Body of pancreas (tissue), 4 donors: ENCODE results near the gene TAF15. TPM values are rescaled to one million over a fixed set of nuclear protein-coding genes. Genes with fewer than 3 reads are reported as not detected.

Experiments
- ATAC-seq: fragments of 150-250 bp; one replicate; pipeline ENCODE4 v1.9.1; 2016
- DNase-seq, 4 donors: peaks; one replicate each; pipeline ENCODE4 v3.0.0-alpha.2; 2019
- H3K27ac ChIP-seq, 4 donors: fragments of 200-600 bp; sonication (generic); 1 replicate in 3 of 4; 2 replicates in 1 of 4; pipeline versions ENCODE4 v1.5.1 to v1.6.1; 2016 to 2019; ENCODE audit warnings: mild to moderate bottlenecking in 1 of 4, mixed read lengths in 1 of 4, moderate library complexity in 1 of 4
- H3K27me3 ChIP-seq, 2 donors: fragments of 200-600 bp; sonication (generic); one replicate each; pipeline ENCODE4 v1.6.0; 2016; ENCODE audit warnings: mild to moderate bottlenecking in 1 of 2
- H3K36me3 ChIP-seq, 2 donors: fragments of 200-600 bp; sonication (generic); replicated peaks in 1 of 2; 2 replicates each; pipeline ENCODE4 v1.5.1; 2016; ENCODE audit warnings: low read depth in 2 of 2; ENCODE audit not compliant: insufficient read depth in 1 of 2
- H3K4me1 ChIP-seq: fragments of 200-600 bp; sonication (generic); one replicate; pipeline ENCODE4 v1.6.0; 2016
- H3K4me3 ChIP-seq, 2 donors: fragments of 200-600 bp; sonication (generic); 1 replicate in 1 of 2; 2 replicates in 1 of 2; pipeline ENCODE4 v1.5.1; 2016 to 2019
- H3K9me3 ChIP-seq, 3 donors: fragments of 200-600 bp; sonication (generic); 1 replicate in 2 of 3; 2 replicates in 1 of 3; pipeline ENCODE4 v1.5.1; 2016
- POLR2A ChIP-seq, 3 donors: fragments of 450-650 bp; IDR thresholded peaks; one replicate each; pipeline ENCODE4 v1.6.1; 2016; ENCODE audit warnings: antibody characterized with exemption in 3 of 3, mild to moderate bottlenecking in 2 of 3
- WGBS, 2 donors: methylation state at CpG; one replicate each; pipeline ENCODE4 v1.1.5; 2017; 5-methylcytosine and 5-hydroxymethylcytosine counted together
- intact Hi-C: fragments of 100-400 bp; cut with DNase I; formaldehyde crosslinking; loops from one replicate; pipeline ENCODE4 v1.15.1; 2023
- total RNA-seq, 2 donors: library from RNA; depleted of rRNA; stranded (reverse); fragments of >200 nt; gene quantifications; one replicate each; pipeline ENCODE4 v1.1.0, GENCODE V29; 2016
- TF ChIP-seq, protein P1 (sequence below), 7 experiments: fragments of 450-650 bp in 4 of 7; fragments of 200-600 bp in 3 of 7; sonication (generic) in 3 of 7; IDR thresholded peaks; one replicate each; pipeline ENCODE4 v1.5.1; 2016 to 2019; ENCODE audit warnings: antibody characterized with exemption in 7 of 7

Gene TAF15
- total RNA-seq, 2 donors from 2014 or later, result 47.7 to 51.1 TPM

DNA sequence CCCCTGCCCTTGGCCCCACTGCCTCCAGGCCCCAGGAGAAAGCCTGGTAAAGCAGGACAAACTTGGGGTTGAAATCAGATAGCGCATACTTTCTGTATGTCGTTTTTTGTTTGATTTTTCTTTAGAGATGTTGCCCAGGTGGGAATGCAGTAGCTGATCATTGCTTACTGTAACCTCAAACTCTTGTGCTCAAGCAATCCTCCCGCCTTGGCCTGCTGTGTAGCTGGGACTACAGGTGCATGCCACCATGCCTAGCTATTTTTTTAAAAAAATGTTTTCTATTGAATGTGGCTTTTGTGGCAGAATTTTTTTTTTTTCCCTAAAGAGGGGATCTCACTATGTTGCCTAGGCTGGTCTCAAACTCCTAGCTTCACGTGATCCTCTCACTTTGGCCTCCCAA lies 82.0 kb downstream of the TAF15 start:
- Histone ChIP-seq H3K4me3 (no peak overlapping the region), H3K27me3 (no peaks in the 10 kb centered on the region), H3K27ac (no peak overlapping the region), H3K36me3 (no peaks in the 10 kb centered on the region), H3K4me1 (no peaks in the 10 kb centered on the region), H3K9me3 (no peaks in the 10 kb centered on the region)
- intact Hi-C loops, result no loop called here
- DNase-seq, result no peak
- WGBS, 2 donors, result 78 to 85% methylated on average over 4 of the region's 4 CpGs
- TF ChIP-seq POLR2A (IDR thresholded peaks at IDR 0.05), result no peak
- TF ChIP-seq, protein P1, sequence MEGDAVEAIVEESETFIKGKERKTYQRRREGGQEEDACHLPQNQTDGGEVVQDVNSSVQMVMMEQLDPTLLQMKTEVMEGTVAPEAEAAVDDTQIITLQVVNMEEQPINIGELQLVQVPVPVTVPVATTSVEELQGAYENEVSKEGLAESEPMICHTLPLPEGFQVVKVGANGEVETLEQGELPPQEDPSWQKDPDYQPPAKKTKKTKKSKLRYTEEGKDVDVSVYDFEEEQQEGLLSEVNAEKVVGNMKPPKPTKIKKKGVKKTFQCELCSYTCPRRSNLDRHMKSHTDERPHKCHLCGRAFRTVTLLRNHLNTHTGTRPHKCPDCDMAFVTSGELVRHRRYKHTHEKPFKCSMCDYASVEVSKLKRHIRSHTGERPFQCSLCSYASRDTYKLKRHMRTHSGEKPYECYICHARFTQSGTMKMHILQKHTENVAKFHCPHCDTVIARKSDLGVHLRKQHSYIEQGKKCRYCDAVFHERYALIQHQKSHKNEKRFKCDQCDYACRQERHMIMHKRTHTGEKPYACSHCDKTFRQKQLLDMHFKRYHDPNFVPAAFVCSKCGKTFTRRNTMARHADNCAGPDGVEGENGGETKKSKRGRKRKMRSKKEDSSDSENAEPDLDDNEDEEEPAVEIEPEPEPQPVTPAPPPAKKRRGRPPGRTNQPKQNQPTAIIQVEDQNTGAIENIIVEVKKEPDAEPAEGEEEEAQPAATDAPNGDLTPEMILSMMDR (IDR thresholded peaks at IDR 0.05), result no peak
- no peak for ATAC-seq

DNA sequence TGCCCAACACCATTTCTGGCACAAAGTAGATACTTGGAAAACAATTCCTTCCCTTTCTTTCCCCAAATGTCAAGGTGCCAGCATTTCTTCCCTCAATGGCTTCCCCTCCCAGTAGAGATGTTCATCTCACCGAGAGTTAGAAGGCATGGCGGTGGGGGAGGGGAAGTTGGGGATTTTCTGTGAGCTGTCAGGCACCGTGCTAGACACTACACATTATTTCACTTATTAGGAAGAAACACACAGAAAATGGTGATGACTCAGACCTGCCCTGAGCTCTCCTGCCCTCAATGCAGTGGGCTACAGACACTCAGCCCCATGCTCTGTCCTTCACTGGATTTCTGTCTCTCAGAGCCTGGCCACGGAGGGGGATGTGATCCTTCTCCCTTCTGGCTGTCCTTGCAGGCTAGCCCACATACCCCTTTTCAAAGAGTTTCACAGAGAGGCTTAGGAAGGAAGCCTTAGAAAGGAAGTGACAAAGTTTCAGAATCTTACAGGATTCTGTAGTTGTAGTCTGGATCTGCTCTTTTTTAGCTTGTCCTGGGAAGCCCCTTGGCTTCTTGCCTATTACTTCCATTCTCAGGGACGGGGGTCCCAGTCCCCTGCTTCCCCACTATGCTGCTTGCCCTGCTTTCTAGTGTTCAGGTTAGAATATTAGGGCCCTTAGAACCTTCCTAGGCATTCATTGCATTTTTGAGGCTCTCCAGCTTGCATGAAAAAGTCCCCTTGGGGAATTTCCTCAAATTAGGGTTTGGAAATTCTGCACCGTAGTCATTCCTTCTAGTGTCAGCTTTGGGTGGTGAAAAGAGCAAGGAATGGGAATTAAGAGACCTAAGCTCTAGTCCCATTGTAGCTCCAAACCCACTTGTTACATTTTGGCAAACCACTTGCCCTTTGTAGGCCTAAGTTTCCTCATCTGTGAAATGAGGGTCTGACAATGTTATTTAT lies 83.1 kb downstream of the TAF15 start:
- WGBS, 2 donors, result 50 to 53% methylated on average over 6 of the region's 6 CpGs
- DNase-seq, result no peak
- no peak overlapping the region for H3K4me3 ChIP-seq
- no peaks in the 10 kb centered on the region for H3K9me3 ChIP-seq
- ATAC-seq, result no peak
- no peak overlapping the region for H3K27ac ChIP-seq
- intact Hi-C loops, result no loop called here
- H3K4me1 ChIP-seq, result no peaks in the 10 kb centered on the region
- no peaks in the 10 kb centered on the region for H3K27me3 ChIP-seq
- no peaks in the 10 kb centered on the region for H3K36me3 ChIP-seq
- no peak for TF ChIP-seq POLR2A (IDR thresholded peaks at IDR 0.05)
- TF ChIP-seq, protein P1 (IDR thresholded peaks at IDR 0.05), result no peak

DNA sequence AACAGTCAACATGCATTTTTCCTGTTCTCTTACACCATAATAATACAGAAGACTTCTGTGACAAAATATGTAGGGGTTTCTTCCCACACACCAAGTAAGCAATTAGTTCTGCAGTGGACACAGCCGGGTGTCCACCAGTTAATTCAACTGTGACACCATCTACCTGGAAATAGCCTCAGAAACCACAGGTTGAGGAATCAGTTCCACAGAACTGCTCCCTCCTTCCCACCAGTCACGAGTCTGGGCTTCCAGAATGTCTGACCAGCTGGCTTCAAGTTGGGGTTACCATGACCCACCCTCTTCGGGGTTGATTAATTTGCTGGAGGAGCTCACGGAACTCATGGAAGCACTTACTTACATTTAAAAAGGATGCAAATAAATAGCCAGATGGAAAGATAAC lies 84.5 kb downstream of the TAF15 start:
- no peak for ATAC-seq
- no peaks in the 10 kb centered on the region for H3K4me1 ChIP-seq
- no peaks in the 10 kb centered on the region for H3K9me3 ChIP-seq
- no peak for DNase-seq
- H3K27me3 ChIP-seq, result no peaks in the 10 kb centered on the region
- no peak overlapping the region for H3K4me3 ChIP-seq
- TF ChIP-seq, protein P1 (IDR thresholded peaks at IDR 0.05), result no peak
- TF ChIP-seq POLR2A (IDR thresholded peaks at IDR 0.05), result no peak
- no peaks in the 10 kb centered on the region for H3K36me3 ChIP-seq
- H3K27ac ChIP-seq, result no peak overlapping the region
- WGBS, 2 donors, result 79 to 90% methylated on average over 4 of the region's 4 CpGs
- intact Hi-C loops, result no loop called here

DNA sequence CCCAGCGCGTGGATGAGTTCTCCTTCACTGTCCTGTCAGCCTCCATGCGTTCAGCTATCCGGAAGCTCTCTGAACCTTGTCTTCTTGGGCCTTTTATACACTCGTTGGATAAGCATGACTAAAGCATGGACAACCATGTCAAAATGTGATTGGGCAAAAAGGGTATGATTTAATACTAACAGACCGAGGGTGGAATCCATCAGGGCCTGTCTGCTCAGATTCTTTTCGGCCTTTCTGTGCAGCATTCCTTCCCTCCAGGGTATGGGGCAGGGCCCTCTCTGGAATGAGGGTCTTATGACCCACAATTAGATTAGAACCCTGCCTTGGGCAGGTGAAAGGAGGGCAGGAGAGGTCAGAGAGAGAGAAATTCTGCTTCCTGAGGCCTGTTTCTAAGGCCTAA lies 84.9 kb downstream of the TAF15 start:
- DNase-seq, result no peak
- TF ChIP-seq, protein P1 (IDR thresholded peaks at IDR 0.05), result no peak
- TF ChIP-seq POLR2A (IDR thresholded peaks at IDR 0.05), result no peak
- no peaks in the 10 kb centered on the region for H3K27me3 ChIP-seq
- H3K36me3 ChIP-seq, result no peaks in the 10 kb centered on the region
- H3K9me3 ChIP-seq, result no peaks in the 10 kb centered on the region
- intact Hi-C loops, result no loop called here
- no peak for ATAC-seq
- H3K4me3 ChIP-seq, result no peak overlapping the region
- WGBS, 2 donors, result 83 to 85% methylated on average over 7 of the region's 7 CpGs
- no peak overlapping the region for H3K27ac ChIP-seq
- no peaks in the 10 kb centered on the region for H3K4me1 ChIP-seq
